ENCODE results near the gene GNPTAB. TPM values are rescaled to one million over a fixed set of nuclear protein-coding genes. Genes with fewer than 3 reads are reported as not detected.
A peak's percentile ranks its signal among the peaks of the same experiment; 100 is the strongest.

Gene GNPTAB
- total RNA-seq, 4 donors from 2014 or later = 10.7 to 30.3 (median 16.2) TPM

- H3K36me3 ChIP-seq = no peaks in the 10 kb centered on the region
- no peaks in the 10 kb centered on the region for H3K27me3 ChIP-seq
- no peak for TF ChIP-seq CTCF (IDR thresholded peaks at IDR 0.05 in 4 of 5, conservative IDR thresholded peaks at IDR 0.05 in 1 of 5)
- TF ChIP-seq POLR2A (IDR thresholded peaks at IDR 0.05) = no peak
- H3K4me3 ChIP-seq = peak overlapping the region; percentile 69 to 90 (median 76)
- peak; percentile 30 to 31 for ATAC-seq
- peaks cover 13 to 45% of the 10 kb centered on the region in 2 donors for H3K4me1 ChIP-seq
- H3K9me3 ChIP-seq = no peaks in the 10 kb centered on the region
- H3K27ac ChIP-seq = peak overlapping the region; percentile 76 to 89 (median 82)
- in situ Hi-C loops (cut with MboI; ENCODE audit: low sequenced_read_pairs in 4 of 4) = loop anchor here (5.0 to 25.0 kb wide), 4 partner anchors 48 to 425 kb away; partner anchors contain the start of gene ARL1 (in 3 of the 4)
- intact Hi-C loops (cut with DNase I; ENCODE audit: low total_unique reads) = loop anchor here (1.0 to 5.0 kb wide), 2 partner anchors 38 to 423 kb away; partner anchors contain the start of gene ARL1
- no peak for DNase-seq
Observed at GRCh38 chr12:101829639-101830366, 956 bp downstream of the GNPTAB start.

DNA sequence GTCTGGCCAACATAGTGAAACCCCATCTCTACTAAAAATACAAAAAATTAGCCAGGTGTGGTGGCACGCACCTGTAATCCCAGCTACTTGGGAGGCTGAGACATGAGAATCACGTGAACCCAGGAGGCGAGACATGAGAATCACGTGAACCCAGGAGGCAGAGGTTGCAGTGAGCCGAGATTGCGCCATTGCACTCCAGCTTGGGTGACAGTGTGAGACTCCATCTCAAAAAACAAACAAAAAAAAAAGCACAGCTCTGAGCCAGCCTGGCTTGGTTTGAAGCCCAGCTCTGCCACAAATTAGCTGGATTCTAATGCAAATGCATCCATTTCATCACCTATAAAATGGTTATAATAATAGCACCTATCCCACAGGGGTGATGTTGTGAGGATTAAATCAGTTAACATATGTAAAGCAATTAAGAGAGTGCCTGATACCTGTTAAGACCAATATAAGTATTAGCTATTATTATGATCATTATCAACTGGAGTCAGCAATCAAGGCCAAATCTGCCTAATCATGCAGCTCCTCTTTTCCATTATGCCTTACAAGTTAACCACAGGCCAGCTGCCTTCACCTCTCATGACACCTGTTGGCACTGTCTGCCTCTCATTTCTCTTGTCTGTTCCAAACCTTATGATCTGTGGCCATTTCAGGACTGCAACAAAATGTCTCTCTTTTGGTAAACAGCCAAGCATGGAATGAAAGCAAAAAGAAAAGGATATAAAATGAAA lies 2.1 kb downstream of the GNPTAB start:
- in situ Hi-C loops (cut with MboI; ENCODE audit: low sequenced_read_pairs in 4 of 4) (loop anchor here in 2 of 4 donors (5.0 to 25.0 kb wide), 2 partner anchors 46 to 416 kb away; partner anchors contain the start of gene ARL1 (in 2 of the 2)), intact Hi-C loops (cut with DNase I; ENCODE audit: low total_unique reads) (no loop called here)
- H3K27ac ChIP-seq = peak overlapping the region; percentile 76 to 89 (median 82)
- peaks cover 18 to 56% of the 10 kb centered on the region in 2 donors for H3K4me1 ChIP-seq
- ATAC-seq (no peak), DNase-seq (peak in 1 of 2 donors; percentile 19)
- TF ChIP-seq POLR2A (IDR thresholded peaks at IDR 0.05) (no peak), CTCF (IDR thresholded peaks at IDR 0.05 in 4 of 5, conservative IDR thresholded peaks at IDR 0.05 in 1 of 5) (no peak)
- no peaks in the 10 kb centered on the region for H3K9me3 ChIP-seq
- H3K36me3 ChIP-seq = no peaks in the 10 kb centered on the region
- H3K27me3 ChIP-seq = no peaks in the 10 kb centered on the region
- H3K4me3 ChIP-seq = no peak overlapping the region

- no peak for TF ChIP-seq POLR2A (IDR thresholded peaks at IDR 0.05)
- TF ChIP-seq CTCF (IDR thresholded peaks at IDR 0.05 in 4 of 5, conservative IDR thresholded peaks at IDR 0.05 in 1 of 5) = no peak
- H3K27ac ChIP-seq = peak overlapping the region in 3 of 4 donors; percentile 76 to 89 (median 88)
- H3K4me1 ChIP-seq = peaks cover 18 to 58% of the 10 kb centered on the region in 2 donors
- in situ Hi-C loops (cut with MboI; ENCODE audit: low sequenced_read_pairs in 4 of 4) (loop anchor here in 2 of 4 donors (5.0 to 25.0 kb wide), 2 partner anchors 45 to 415 kb away; partner anchors contain the start of gene ARL1 (in 2 of the 2)), intact Hi-C loops (cut with DNase I; ENCODE audit: low total_unique reads) (no loop called here)
- no peak for ATAC-seq
- no peak for DNase-seq
- no peaks in the 10 kb centered on the region for H3K9me3 ChIP-seq
- H3K36me3 ChIP-seq = no peaks in the 10 kb centered on the region
- H3K4me3 ChIP-seq = no peak overlapping the region
- no peaks in the 10 kb centered on the region for H3K27me3 ChIP-seq
Observed at GRCh38 chr12:101826766-101827368, 3.9 kb downstream of the GNPTAB start.

- intact Hi-C loops (cut with DNase I; ENCODE audit: low total_unique reads) = no loop called here
Observed at GRCh38 chr12:101824831-101825230, 5.9 kb downstream of the GNPTAB start.

More at GRCh38 chr12:101824831-101825230, 5.9 kb downstream of the GNPTAB start:
- no peaks in the 10 kb centered on the region for H3K36me3 ChIP-seq
- no peak overlapping the region for H3K4me3 ChIP-seq
- H3K4me1 ChIP-seq = peaks cover 14 to 50% of the 10 kb centered on the region in 2 donors
- H3K27ac ChIP-seq = peak overlapping the region; percentile 66 to 89 (median 78)
- no peaks in the 10 kb centered on the region for H3K9me3 ChIP-seq
- ATAC-seq (no peak), DNase-seq (no peak)
- no peak for TF ChIP-seq CTCF (IDR thresholded peaks at IDR 0.05 in 4 of 5, conservative IDR thresholded peaks at IDR 0.05 in 1 of 5)
- in situ Hi-C loops (cut with MboI; ENCODE audit: low sequenced_read_pairs in 4 of 4) = loop anchor here in 2 of 4 donors (5.0 to 25.0 kb wide), 2 partner anchors 43 to 413 kb away; partner anchors contain the start of gene ARL1 (in 2 of the 2)
- H3K27me3 ChIP-seq = no peaks in the 10 kb centered on the region

Data from gastrocnemius medialis (tissue), 4 donors.